Endodermal cell (in vitro differentiated cells): ENCODE data around the gene ARHGAP42. TPM values are rescaled to one million over a fixed set of nuclear protein-coding genes. Genes with fewer than 3 reads are reported as not detected.

Experiments used
- DNase-seq: peaks from one replicate; pipeline ENCODE4 v3.0.0-alpha.2; 2017
- H3K27ac ChIP-seq: 2 replicates; pipeline ENCODE4 v1.5.1; 2013; ENCODE audit warnings: mild to moderate bottlenecking, low read depth, low read length, moderate library complexity
- H3K27me3 ChIP-seq: 2 replicates; pipeline ENCODE4 v1.6.1; 2013; ENCODE audit warnings: mild to moderate bottlenecking, low read length, moderate library complexity; ENCODE audit not compliant: insufficient read depth, control insufficient read depth, poor library complexity, severe bottlenecking
- H3K36me3 ChIP-seq: 2 replicates; pipeline ENCODE4 v1.7.0; 2013; ENCODE audit warnings: mild to moderate bottlenecking, low read length, moderate library complexity; ENCODE audit not compliant: control insufficient read depth, insufficient read depth
- H3K4me1 ChIP-seq: one replicate; pipeline ENCODE4 v1.7.0; 2013; ENCODE audit warnings: low read length; ENCODE audit not compliant: control insufficient read depth, insufficient read depth
- H3K4me3 ChIP-seq: 2 replicates; pipeline ENCODE4 v1.5.1; 2013; ENCODE audit warnings: mild to moderate bottlenecking, low read length, moderate library complexity
- H3K9ac ChIP-seq: 2 replicates; pipeline ENCODE4 v1.6.1; 2013; ENCODE audit warnings: mild to moderate bottlenecking, low read length, moderate library complexity; ENCODE audit not compliant: poor library complexity, severe bottlenecking; ENCODE audit errors: extremely low read depth
- H3K9me3 ChIP-seq: 2 replicates; pipeline ENCODE4 v1.6.1; 2013; ENCODE audit warnings: mild to moderate bottlenecking, low read length, moderate library complexity; ENCODE audit not compliant: control insufficient read depth
- H3K27ac Mint-ChIP-seq: 2 replicates; pipeline ENCODE4 v1.8.0; 2020; ENCODE audit warnings: mixed read lengths
- H3K27me3 Mint-ChIP-seq: 2 replicates; pipeline ENCODE4 v1.8.0; 2021; ENCODE audit warnings: mild to moderate bottlenecking, mixed read lengths; ENCODE audit not compliant: insufficient read depth
- H3K36me3 Mint-ChIP-seq: 2 replicates; pipeline ENCODE4 v1.8.0; 2020; ENCODE audit warnings: low read depth, mixed read lengths
- H3K4me1 Mint-ChIP-seq: 2 replicates; pipeline ENCODE4 v1.8.0; 2020; ENCODE audit warnings: mixed read lengths
- H3K4me3 Mint-ChIP-seq: 2 replicates; pipeline ENCODE4 v1.8.0; 2020; ENCODE audit warnings: mild to moderate bottlenecking, moderate library complexity, mixed read lengths
- H3K9me3 Mint-ChIP-seq: 2 replicates; pipeline ENCODE4 v1.8.0; 2020; ENCODE audit warnings: mild to moderate bottlenecking, mixed read lengths
- CTCF ChIP-seq: fragments of 200-600 bp; sonication (generic); conservative IDR thresholded peaks from 2 replicates; pipeline ENCODE4 v1.5.0; 2021; ENCODE audit warnings: antibody characterized with exemption, mild to moderate bottlenecking
- WGBS, 2 experiments: methylation state at CpG; one replicate each; pipeline versions ENCODE4 v1.1.5 to v1.1.7; 2013; ENCODE audit warnings: missing lambda C conversion rate in 2 of 2, mixed read lengths in 1 of 2; ENCODE audit not compliant: insufficient coverage in 1 of 2, insufficient read length in 1 of 2; 5-methylcytosine and 5-hydroxymethylcytosine counted together
- total RNA-seq, 2 donors: library from RNA; stranded (reverse); fragmentation: NEBNext Ultra II Directional in 1 of 2; extraction: Animal tissue kit (Norgen Biotek cat#: 25700) in 1 of 2; gene quantifications; 2 replicates in 1 of 2; 3 replicates in 1 of 2; pipeline ENCODE4 v1.2.1, GENCODE V29; 2021

ARHGAP42 gene
- total RNA-seq, 2 donors from 2014 or later, result 164 to 176 TPM

GRCh38 chr11:100820621-100821020 lies 133.5 kb downstream of the ARHGAP42 start:
- 100% methylated on average over 3 of the region's 4 CpGs; no CpG with 5 or more reads in 1 of the 2 experiments for WGBS, 2 experiments
- H3K36me3 Mint-ChIP-seq, result peaks cover 4% of the 10 kb centered on the region

DNA sequence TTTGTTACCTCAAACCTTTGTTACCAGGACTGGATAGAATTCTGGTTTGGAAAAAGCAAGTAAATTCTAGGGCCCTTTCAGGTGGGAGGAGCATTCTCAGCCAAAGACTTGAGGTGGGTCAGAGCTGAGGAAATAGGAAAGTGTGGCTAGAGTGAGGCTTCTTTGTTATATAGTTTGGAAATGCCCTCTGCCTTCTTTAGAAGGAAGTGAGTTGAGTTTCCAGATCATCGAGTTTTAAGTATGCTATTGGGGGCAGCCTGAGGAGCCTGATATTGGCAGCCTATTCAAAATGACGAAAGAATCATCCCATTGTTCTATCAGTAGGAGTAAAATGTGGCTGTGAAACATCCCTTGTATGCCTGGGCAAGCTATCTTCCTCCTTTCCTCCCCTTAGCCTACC lies 134.1 kb downstream of the ARHGAP42 start:
- no peak overlapping the region for H3K4me3 Mint-ChIP-seq
- H3K27ac ChIP-seq, result no peak overlapping the region
- H3K27me3 ChIP-seq, result no peaks in the 10 kb centered on the region
- H3K9me3 ChIP-seq, result no peaks in the 10 kb centered on the region
- H3K36me3 Mint-ChIP-seq, result peaks cover 2% of the 10 kb centered on the region
- 20 to 68% methylated on average over 1 to 2 of the region's 2 CpGs for WGBS, 2 experiments
- H3K4me1 ChIP-seq, result peaks cover 38% of the 10 kb centered on the region
- H3K9ac ChIP-seq, result no peak overlapping the region
- DNase-seq, result no peak
- H3K36me3 ChIP-seq, result peaks cover 12% of the 10 kb centered on the region
- H3K4me3 ChIP-seq, result no peak overlapping the region
- no peaks in the 10 kb centered on the region for H3K9me3 Mint-ChIP-seq
- no peak for TF ChIP-seq CTCF
- H3K4me1 Mint-ChIP-seq, result peaks cover 79% of the 10 kb centered on the region
- peak overlapping the region; percentile 36 for H3K27ac Mint-ChIP-seq
- H3K27me3 Mint-ChIP-seq, result no peaks in the 10 kb centered on the region

More at GRCh38 chr11:100820621-100821020, 133.5 kb downstream of the ARHGAP42 start:
- no peaks in the 10 kb centered on the region for H3K27me3 Mint-ChIP-seq
- no peaks in the 10 kb centered on the region for H3K27me3 ChIP-seq
- H3K4me3 Mint-ChIP-seq, result no peak overlapping the region
- peak overlapping the region; percentile 36 for H3K27ac Mint-ChIP-seq
- H3K9ac ChIP-seq, result no peak overlapping the region
- no peak overlapping the region for H3K4me3 ChIP-seq
- no peak for DNase-seq
- H3K27ac ChIP-seq, result no peak overlapping the region
- peaks cover 37% of the 10 kb centered on the region for H3K4me1 ChIP-seq
- H3K9me3 ChIP-seq, result no peaks in the 10 kb centered on the region
- H3K4me1 Mint-ChIP-seq, result peaks cover 74% of the 10 kb centered on the region
- peaks cover 2% of the 10 kb centered on the region for H3K9me3 Mint-ChIP-seq
- H3K36me3 ChIP-seq, result peaks cover 15% of the 10 kb centered on the region
- TF ChIP-seq CTCF, result no peak

DNA sequence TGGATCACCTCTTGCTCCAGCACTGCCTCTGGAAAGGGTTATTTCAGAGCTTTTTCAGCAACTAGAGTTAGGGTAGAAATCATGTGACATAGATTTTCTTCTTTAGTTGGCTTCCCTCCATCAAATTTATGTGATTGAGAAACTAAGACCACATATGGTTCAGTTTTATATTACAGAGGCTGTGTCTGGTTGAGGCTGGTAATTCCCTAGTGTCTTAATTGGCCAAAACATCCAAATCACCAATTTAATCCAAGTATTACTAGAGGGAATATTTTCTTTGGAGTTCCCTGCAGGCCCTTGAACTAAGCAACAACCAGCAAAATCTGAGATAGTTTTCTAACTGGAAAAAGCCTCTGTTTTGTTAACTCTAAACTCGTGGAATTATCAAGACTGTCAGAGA lies 136.3 kb downstream of the ARHGAP42 start:
- Mint-ChIP-seq H3K27me3 (no peaks in the 10 kb centered on the region), H3K27ac (no peak overlapping the region), H3K36me3 (peaks cover 2% of the 10 kb centered on the region), H3K4me1 (peaks cover 78% of the 10 kb centered on the region), H3K4me3 (no peak overlapping the region), H3K9me3 (no peaks in the 10 kb centered on the region)
- no peak for DNase-seq
- H3K9me3 ChIP-seq, result no peaks in the 10 kb centered on the region
- no peaks in the 10 kb centered on the region for H3K27me3 ChIP-seq
- H3K4me3 ChIP-seq, result no peak overlapping the region
- H3K9ac ChIP-seq, result no peak overlapping the region
- H3K36me3 ChIP-seq, result peaks cover 12% of the 10 kb centered on the region
- no peak for TF ChIP-seq CTCF
- H3K27ac ChIP-seq, result no peak overlapping the region
- peaks cover 35% of the 10 kb centered on the region for H3K4me1 ChIP-seq
- WGBS, 2 experiments, result 100% methylated on average over 1 of the region's 1 CpG; no CpG with 5 or more reads in 1 of the 2 experiments
